Osteocyte (in vitro differentiated cells): ENCODE measurements around the gene RRAS2. TPM values are rescaled to one million over a fixed set of nuclear protein-coding genes. Genes with fewer than 3 reads are reported as not detected.

Experiments used
- DNase-seq: peaks from one replicate; pipeline ENCODE4 v3.0.0; 2021; ENCODE audit warnings: mixed read lengths; ENCODE audit not compliant: unreplicated experiment; ENCODE audit errors: extremely low spot score
- H3K27ac Mint-ChIP-seq: one replicate; pipeline ENCODE4 v1.8.0; 2021; ENCODE audit warnings: mild to moderate bottlenecking, mixed read lengths; ENCODE audit not compliant: unreplicated experiment
- H3K27me3 Mint-ChIP-seq: one replicate; pipeline ENCODE4 v1.8.0; 2021; ENCODE audit warnings: mixed read lengths; ENCODE audit not compliant: unreplicated experiment
- H3K36me3 Mint-ChIP-seq: one replicate; pipeline ENCODE4 v1.8.0; 2021; ENCODE audit warnings: mixed read lengths; ENCODE audit not compliant: unreplicated experiment
- H3K4me1 Mint-ChIP-seq: one replicate; pipeline ENCODE4 v1.8.0; 2021; ENCODE audit warnings: mixed read lengths; ENCODE audit not compliant: unreplicated experiment
- H3K4me3 Mint-ChIP-seq: one replicate; pipeline ENCODE4 v1.8.0; 2021; ENCODE audit warnings: mild to moderate bottlenecking, moderate library complexity, mixed read lengths; ENCODE audit not compliant: unreplicated experiment
- H3K9me3 Mint-ChIP-seq: one replicate; pipeline ENCODE4 v1.8.0; 2021; ENCODE audit warnings: mixed read lengths; ENCODE audit not compliant: unreplicated experiment
- total RNA-seq: library from RNA; stranded (reverse); gene quantifications from 2 replicates; pipeline ENCODE4 v1.2.1, GENCODE V29; 2021
- TF ChIP-seq, protein P1 (sequence below): fragments of 200-600 bp; sonication (generic); IDR thresholded peaks from 2 replicates; pipeline ENCODE4 v1.5.0; 2021; ENCODE audit warnings: antibody characterized with exemption, mild to moderate bottlenecking, moderate library complexity

The RRAS2 gene
- total RNA-seq, 1 donor from 2014 or later: 95.7 TPM

GRCh38 chr11:14323118-14323676 is 35.8 kb downstream of the RRAS2 start:
- no peak overlapping the region for H3K4me3 Mint-ChIP-seq
- TF ChIP-seq, protein P1, sequence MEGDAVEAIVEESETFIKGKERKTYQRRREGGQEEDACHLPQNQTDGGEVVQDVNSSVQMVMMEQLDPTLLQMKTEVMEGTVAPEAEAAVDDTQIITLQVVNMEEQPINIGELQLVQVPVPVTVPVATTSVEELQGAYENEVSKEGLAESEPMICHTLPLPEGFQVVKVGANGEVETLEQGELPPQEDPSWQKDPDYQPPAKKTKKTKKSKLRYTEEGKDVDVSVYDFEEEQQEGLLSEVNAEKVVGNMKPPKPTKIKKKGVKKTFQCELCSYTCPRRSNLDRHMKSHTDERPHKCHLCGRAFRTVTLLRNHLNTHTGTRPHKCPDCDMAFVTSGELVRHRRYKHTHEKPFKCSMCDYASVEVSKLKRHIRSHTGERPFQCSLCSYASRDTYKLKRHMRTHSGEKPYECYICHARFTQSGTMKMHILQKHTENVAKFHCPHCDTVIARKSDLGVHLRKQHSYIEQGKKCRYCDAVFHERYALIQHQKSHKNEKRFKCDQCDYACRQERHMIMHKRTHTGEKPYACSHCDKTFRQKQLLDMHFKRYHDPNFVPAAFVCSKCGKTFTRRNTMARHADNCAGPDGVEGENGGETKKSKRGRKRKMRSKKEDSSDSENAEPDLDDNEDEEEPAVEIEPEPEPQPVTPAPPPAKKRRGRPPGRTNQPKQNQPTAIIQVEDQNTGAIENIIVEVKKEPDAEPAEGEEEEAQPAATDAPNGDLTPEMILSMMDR: no peak
- peaks cover 77% of the 10 kb centered on the region for H3K4me1 Mint-ChIP-seq
- no peaks in the 10 kb centered on the region for H3K36me3 Mint-ChIP-seq
- no peaks in the 10 kb centered on the region for H3K27me3 Mint-ChIP-seq
- DNase-seq: no peak
- H3K27ac Mint-ChIP-seq: peak overlapping the region; percentile 60
- no peaks in the 10 kb centered on the region for H3K9me3 Mint-ChIP-seq

DNA sequence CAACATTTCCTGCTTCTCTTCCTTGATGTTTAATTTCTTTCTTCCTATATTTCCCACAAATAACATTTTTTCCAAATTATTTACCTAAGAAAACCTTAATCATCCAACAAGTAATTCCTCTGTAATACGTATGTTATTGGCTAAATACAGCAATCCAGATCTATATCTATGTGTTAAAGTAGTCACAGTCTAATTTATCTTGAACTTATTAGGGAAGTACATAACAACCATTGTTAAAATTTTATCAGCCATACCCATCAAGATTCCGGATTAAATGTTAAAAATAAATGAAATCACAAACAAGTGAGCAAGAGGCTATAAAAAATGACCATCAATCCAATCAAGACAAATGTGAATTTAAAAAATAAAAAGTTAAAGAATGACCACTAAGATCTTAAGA is 36.5 kb downstream of the RRAS2 start:
- Mint-ChIP-seq H3K9me3 (no peaks in the 10 kb centered on the region), H3K36me3 (peaks cover 1% of the 10 kb centered on the region), H3K4me1 (peaks cover 80% of the 10 kb centered on the region), H3K27me3 (no peaks in the 10 kb centered on the region), H3K4me3 (no peak overlapping the region), H3K27ac (no peak overlapping the region)
- DNase-seq: no peak
- TF ChIP-seq, protein P1: no peak

DNA sequence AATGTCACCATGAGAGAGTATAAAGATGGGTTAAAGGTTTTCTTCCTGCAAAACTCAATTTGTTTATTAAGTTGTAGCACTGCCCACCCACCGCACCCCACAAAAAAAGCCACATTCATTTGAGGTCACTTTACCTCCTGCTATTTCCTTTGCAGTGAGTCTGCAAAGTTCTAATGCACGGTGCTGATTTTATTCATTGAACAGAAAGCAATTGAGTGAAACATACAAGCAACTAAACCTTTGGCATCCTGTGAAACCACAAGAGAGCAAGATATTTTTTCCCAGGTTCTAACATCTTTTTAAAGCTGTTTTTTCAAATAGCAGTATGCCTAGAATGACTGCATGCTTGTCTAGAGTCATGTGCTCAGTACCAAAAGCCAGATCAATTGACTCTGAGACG is 39.0 kb downstream of the RRAS2 start:
- TF ChIP-seq, protein P1: no peak
- H3K27me3 Mint-ChIP-seq: no peaks in the 10 kb centered on the region
- no peaks in the 10 kb centered on the region for H3K9me3 Mint-ChIP-seq
- DNase-seq: no peak
- H3K4me3 Mint-ChIP-seq: no peak overlapping the region
- H3K27ac Mint-ChIP-seq: peak overlapping the region; percentile 31
- peaks cover 1% of the 10 kb centered on the region for H3K36me3 Mint-ChIP-seq
- H3K4me1 Mint-ChIP-seq: peaks cover 70% of the 10 kb centered on the region

DNA sequence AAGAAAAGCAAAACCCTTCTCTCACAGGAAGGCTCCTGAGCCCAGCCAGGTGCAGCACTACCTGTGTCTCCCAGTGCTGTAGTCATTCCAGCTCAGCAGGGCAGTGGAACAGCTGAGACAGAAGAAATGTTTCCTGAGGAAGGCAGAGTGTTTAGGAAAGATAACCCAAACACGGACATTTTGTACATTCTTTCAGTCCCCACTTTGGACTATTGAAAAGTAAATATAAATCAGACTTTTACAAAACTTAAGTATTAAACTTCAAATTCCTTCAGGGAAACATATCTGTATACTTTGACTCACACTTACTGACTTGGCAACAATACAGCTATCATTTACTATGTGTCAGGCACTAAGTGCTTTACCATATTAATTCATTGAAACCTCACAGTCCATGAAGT is 40.4 kb downstream of the RRAS2 start:
- TF ChIP-seq, protein P1: no peak
- DNase-seq: no peak
- H3K4me1 Mint-ChIP-seq: peaks cover 68% of the 10 kb centered on the region
- peaks cover 1% of the 10 kb centered on the region for H3K36me3 Mint-ChIP-seq
- H3K9me3 Mint-ChIP-seq: no peaks in the 10 kb centered on the region
- no peak overlapping the region for H3K4me3 Mint-ChIP-seq
- H3K27me3 Mint-ChIP-seq: no peaks in the 10 kb centered on the region
- peak overlapping the region; percentile 79 for H3K27ac Mint-ChIP-seq

GRCh38 chr11:14317659-14318325 is 41.2 kb downstream of the RRAS2 start:
- Mint-ChIP-seq H3K4me3 (no peak overlapping the region), H3K4me1 (peaks cover 69% of the 10 kb centered on the region), H3K27ac (peak overlapping the region; percentile 79), H3K27me3 (no peaks in the 10 kb centered on the region), H3K36me3 (peaks cover 1% of the 10 kb centered on the region), H3K9me3 (no peaks in the 10 kb centered on the region)
- TF ChIP-seq, protein P1: no peak
- no peak for DNase-seq
